Measurements from ENCODE around the gene LY6G6F. TPM values are rescaled to one million over a fixed set of nuclear protein-coding genes. Genes with fewer than 3 reads are reported as not detected.

Gene LY6G6F
- polyA plus RNA-seq, 4 donors = 0.21 to 0.81 (median 0.57) TPM

- no peak for DNase-seq (ENCODE audit: low read depth in 4 of 4, low spot score in 2 of 4)
Measured at GRCh38 chr6:31676322-31676903, 30.3 kb upstream of the LY6G6F start.

GRCh38 chr6:31676904-31677303, 29.8 kb upstream of the LY6G6F start:
- no peak for DNase-seq (ENCODE audit: low read depth in 4 of 4, low spot score in 2 of 4)

GRCh38 chr6:31677955-31678354, 28.7 kb upstream of the LY6G6F start:
- DNase-seq (ENCODE audit: low read depth in 4 of 4, low spot score in 2 of 4) = no peak

- peak in 2 of 4 donors; percentile 67 to 80 for DNase-seq (ENCODE audit: low read depth in 4 of 4, low spot score in 2 of 4)
Measured at GRCh38 chr6:31680226-31681134, 26.2 kb upstream of the LY6G6F start, which contains the start of gene LY6G5C. TSS of gene LY6G5C (minus strand) at chr6:31681067. CDS start at chr6:31680373, 694 bp downstream.

GRCh38 chr6:31681135-31681671, 25.5 kb upstream of the LY6G6F start:
- no peak for DNase-seq (ENCODE audit: low read depth in 4 of 4, low spot score in 2 of 4)

GRCh38 chr6:31683591-31683990, 23.1 kb upstream of the LY6G6F start:
- DNase-seq (ENCODE audit: low read depth in 4 of 4, low spot score in 2 of 4) = no peak

GRCh38 chr6:31686483-31686882, 20.2 kb upstream of the LY6G6F start:
- DNase-seq (ENCODE audit: low read depth in 4 of 4, low spot score in 2 of 4) = no peak

- DNase-seq (ENCODE audit: low read depth in 4 of 4, low spot score in 2 of 4) = no peak
Measured at GRCh38 chr6:31687321-31687720, 19.3 kb upstream of the LY6G6F start.

GRCh38 chr6:31687860-31688693, 18.6 kb upstream of the LY6G6F start:
- DNase-seq (ENCODE audit: low read depth in 4 of 4, low spot score in 2 of 4) = no peak

GRCh38 chr6:31689249-31690110, 17.2 kb upstream of the LY6G6F start:
- DNase-seq (ENCODE audit: low read depth in 4 of 4, low spot score in 2 of 4) = no peak

- DNase-seq (ENCODE audit: low read depth in 4 of 4, low spot score in 2 of 4) = no peak
Measured at GRCh38 chr6:31690231-31691077, 16.2 kb upstream of the LY6G6F start.

GRCh38 chr6:31691078-31691463, 15.6 kb upstream of the LY6G6F start:
- no peak for DNase-seq (ENCODE audit: low read depth in 4 of 4, low spot score in 2 of 4)

GRCh38 chr6:31691564-31692108, 15.0 kb upstream of the LY6G6F start:
- no peak for DNase-seq (ENCODE audit: low read depth in 4 of 4, low spot score in 2 of 4)

GRCh38 chr6:31692353-31692752, 14.3 kb upstream of the LY6G6F start:
- DNase-seq (ENCODE audit: low read depth in 4 of 4, low spot score in 2 of 4) = no peak

- DNase-seq (ENCODE audit: low read depth in 4 of 4, low spot score in 2 of 4) = no peak
Measured at GRCh38 chr6:31692886-31693285, 13.8 kb upstream of the LY6G6F start.

GRCh38 chr6:31693535-31693934, 13.1 kb upstream of the LY6G6F start:
- DNase-seq (ENCODE audit: low read depth in 4 of 4, low spot score in 2 of 4) = no peak

- DNase-seq (ENCODE audit: low read depth in 4 of 4, low spot score in 2 of 4) = no peak
Measured at GRCh38 chr6:31697555-31697954, 9.1 kb upstream of the LY6G6F start.

- DNase-seq (ENCODE audit: low read depth in 4 of 4, low spot score in 2 of 4) = no peak
Measured at GRCh38 chr6:31700740-31701401, 5.8 kb upstream of the LY6G6F start.
